Fibroblast of skin of right quadriceps (primary cell): Measurements from ENCODE around the gene ATP6V1G3.
A peak's percentile ranks its signal among the peaks of the same experiment; 100 is the strongest.
"Not testable (repeated sequence)": the region's sequence is repeated elsewhere in the genome, so short reads cannot be mapped to it uniquely, and the experiment has no call there.

Experiments used
- DNase-seq: peaks from one replicate; pipeline ENCODE4 v3.0.0-alpha.2; 2013

Gene ATP6V1G3

GRCh38 chr1:198541737-198542136 lies 1.3 kb upstream of the ATP6V1G3 start:
- DNase-seq = no peak

GRCh38 chr1:198538579-198539364 lies 1.7 kb downstream of the ATP6V1G3 start:
- DNase-seq = no peak

- DNase-seq = no peak
These were observed 4.8 kb downstream of the ATP6V1G3 start for GRCh38 chr1:198535631-198536030.

GRCh38 chr1:198534548-198535418 lies 5.7 kb downstream of the ATP6V1G3 start:
- DNase-seq = no peak

- no peak for DNase-seq
These were observed 8.6 kb downstream of the ATP6V1G3 start for GRCh38 chr1:198531891-198532290.

- no peak for DNase-seq
These were observed 9.5 kb downstream of the ATP6V1G3 start for GRCh38 chr1:198530953-198531352.

GRCh38 chr1:198529414-198529813 lies 11.1 kb downstream of the ATP6V1G3 start:
- DNase-seq = peak; percentile 94

- DNase-seq = peak; percentile 78
These were observed 12.1 kb downstream of the ATP6V1G3 start for GRCh38 chr1:198528364-198528763.

GRCh38 chr1:198524556-198524955 lies 15.9 kb downstream of the ATP6V1G3 start:
- DNase-seq = no peak

GRCh38 chr1:198524127-198524526 lies 16.4 kb downstream of the ATP6V1G3 start:
- DNase-seq = not testable (repeated sequence)

GRCh38 chr1:198523182-198523950 lies 17.1 kb downstream of the ATP6V1G3 start:
- no peak for DNase-seq

- no peak for DNase-seq
These were observed 19.8 kb downstream of the ATP6V1G3 start for GRCh38 chr1:198520524-198521254.

GRCh38 chr1:198519639-198520501 lies 20.6 kb downstream of the ATP6V1G3 start:
- DNase-seq = no peak

GRCh38 chr1:198517623-198518199 lies 22.8 kb downstream of the ATP6V1G3 start:
- DNase-seq = no peak

GRCh38 chr1:198500096-198500495 lies 40.4 kb downstream of the ATP6V1G3 start:
- no peak for DNase-seq

- peak; percentile 89 for DNase-seq
These were observed 40.9 kb downstream of the ATP6V1G3 start for GRCh38 chr1:198499588-198499987.

GRCh38 chr1:198498881-198499280 lies 41.6 kb downstream of the ATP6V1G3 start:
- DNase-seq = peak; percentile 58

- DNase-seq = peak; percentile 61
These were observed 42.4 kb downstream of the ATP6V1G3 start for GRCh38 chr1:198498103-198498385.

GRCh38 chr1:198497326-198498102 lies 43.0 kb downstream of the ATP6V1G3 start:
- peak; percentile 75 for DNase-seq
